ENCODE results near the gene C1QTNF8. TPM values are rescaled to one million over a fixed set of nuclear protein-coding genes. Genes with fewer than 3 reads are reported as not detected.

The C1QTNF8 gene
- total and polyA plus RNA-seq, 2 of the 8 experiments (the other 6 are each of a cell fraction or from before 2014, with no cell fraction given): not detected

DNA sequence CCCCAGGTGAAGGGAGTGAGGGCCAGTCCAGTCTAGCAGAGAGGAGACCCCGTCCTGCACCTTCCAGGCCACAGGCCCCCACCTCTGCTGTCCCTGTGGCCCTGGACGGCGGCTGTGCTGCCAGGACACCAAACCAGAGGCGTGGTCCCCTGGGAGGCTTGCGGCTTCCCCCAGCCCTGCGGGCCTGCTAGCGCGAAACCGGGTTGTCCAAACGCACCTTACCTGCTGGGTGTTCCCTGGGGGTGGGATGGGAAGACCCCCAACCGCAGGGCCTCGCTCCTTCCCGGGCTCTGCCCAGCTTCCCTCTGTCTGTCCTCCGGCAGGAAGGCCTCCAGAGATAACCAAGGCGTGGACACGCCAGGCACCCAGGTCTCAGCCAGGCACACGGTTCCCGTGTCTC lies 37.2 kb upstream of the C1QTNF8 start:
- no peak overlapping the region for H4K91ac ChIP-seq (replicated peaks; ENCODE audit: insufficient read length, low read length)
- no peaks in the 10 kb centered on the region for H3K9me3 ChIP-seq (ENCODE audit: insufficient read depth in 2 of 2, low read depth in 1 of 2, low read length in 1 of 2)
- no peak overlapping the region for H3K56ac ChIP-seq (replicated peaks; ENCODE audit: insufficient read length, low read depth, low read length)
- H3K4ac ChIP-seq (replicated peaks; ENCODE audit: insufficient read length, low read depth, low read length): no peak overlapping the region
- no peaks in the 10 kb centered on the region for H3K79me1 ChIP-seq (ENCODE audit: low read depth, low read length)
- no peaks in the 10 kb centered on the region for H3K79me2 ChIP-seq (ENCODE audit: control insufficient read depth in 1 of 2, insufficient read depth in 2 of 2, low read length in 2 of 2)
- no peak overlapping the region for H3K23ac ChIP-seq (ENCODE audit: insufficient read length)
- no peaks in the 10 kb centered on the region for H3K27me3 ChIP-seq (replicated peaks in 1 of 4; ENCODE audit: control insufficient read depth in 3 of 4, extremely low read depth in 1 of 4, insufficient read depth in 3 of 4, low read length in 3 of 4)
- H4K20me1 ChIP-seq (replicated peaks in 1 of 2; ENCODE audit: control insufficient read depth in 1 of 2, insufficient read depth in 2 of 2, low read length in 2 of 2): no peaks in the 10 kb centered on the region
- H2BK15ac ChIP-seq (ENCODE audit: low read length): no peak overlapping the region
- H3K14ac ChIP-seq (ENCODE audit: insufficient read length): no peak overlapping the region
- no peak overlapping the region for H4K5ac ChIP-seq (ENCODE audit: insufficient read length, low read depth, low read length)
- DNase-seq (ENCODE audit: low read depth in 1 of 2, low spot score in 2 of 2) (no peak), FAIRE-seq (no peak)
- no peak overlapping the region for H4K8ac ChIP-seq (ENCODE audit: extremely low read depth, insufficient read depth, low read length)
- no peak overlapping the region for H3K4me2 ChIP-seq (ENCODE audit: insufficient read depth in 1 of 2, low read depth in 2 of 2, low read length in 2 of 2)
- CTCF ChIA-PET (ENCODE audit: partially characterized antibody): no interaction called here
- POLR2A ChIA-PET (ENCODE audit: partially characterized antibody): interaction anchor here (0.9 kb wide), 1 partner anchor 21 kb away, joined by 3 read pairs; no protein-coding TSS in a partner anchor
- H2BK5ac ChIP-seq (ENCODE audit: low read depth, low read length): no peak overlapping the region
- H3K36me3 ChIP-seq (ENCODE audit: control insufficient read depth in 2 of 4, insufficient read depth in 4 of 4, low read length in 3 of 4): no peaks in the 10 kb centered on the region
- no peaks in the 10 kb centered on the region for H3K4me1 ChIP-seq (replicated peaks in 1 of 4; ENCODE audit: control insufficient read depth in 3 of 4, insufficient read depth in 4 of 4, low read length in 3 of 4)
- 94% methylated on average over 18 of the region's 18 CpGs; no CpG with 5 or more reads in 1 of the 2 experiments for WGBS, 2 experiments (ENCODE audit: extremely low coverage in 1 of 2, insufficient coverage in 1 of 2, insufficient read length in 1 of 2, insufficient replicate concordance in 2 of 2, low coverage in 1 of 2, low lambda C conversion rate in 2 of 2, missing lambda C conversion rate in 1 of 2)
- H2AFZ ChIP-seq (ENCODE audit: low read length): no peak overlapping the region
- TF ChIP-seq TEAD4 (IDR thresholded peaks at IDR 0.05; ENCODE audit: low read depth, low read length): no peak
- TF ChIP-seq SP2 (IDR thresholded peaks at IDR 0.05; ENCODE audit: low read length): no peak
- TF ChIP-seq RFX5 (IDR thresholded peaks at IDR 0.05; ENCODE audit: borderline replicate concordance, low read depth, low read length): no peak
- TF ChIP-seq TCF12 (IDR thresholded peaks at IDR 0.05; ENCODE audit: low read depth, low read length): no peak
- no peak for TF ChIP-seq POLR2AphosphoS5 (IDR thresholded peaks at IDR 0.05; ENCODE audit: low read depth, low read length)
- H3K4me3 ChIP-seq (ENCODE audit: extremely low read depth in 1 of 4, insufficient read depth in 2 of 4, low read depth in 3 of 4, low read length in 4 of 4): no peak overlapping the region
- H2BK20ac ChIP-seq (ENCODE audit: low read length): no peak overlapping the region
- H3K23me2 ChIP-seq (ENCODE audit: low read depth, low read length): no peaks in the 10 kb centered on the region
- no peak overlapping the region for H2BK12ac ChIP-seq (ENCODE audit: low read depth, low read length)
- H3K27ac ChIP-seq (ENCODE audit: low read depth, low read length): no peak overlapping the region
- no peak overlapping the region for H3K18ac ChIP-seq (ENCODE audit: extremely low read depth, low read length)
- no peak overlapping the region for H3K9ac ChIP-seq (replicated peaks in 1 of 4; ENCODE audit: extremely low read depth in 1 of 4, low read depth in 3 of 4, low read length in 3 of 4)
- H2BK120ac ChIP-seq (replicated peaks; ENCODE audit: low read depth, low read length): no peak overlapping the region
- no peak overlapping the region for H2AK5ac ChIP-seq (ENCODE audit: low read depth, low read length)

All from H1 (cell line).